GM10847 (cell line): ENCODE data around the gene CNKSR3.

Experiments used
- POLR2A ChIP-seq: IDR thresholded peaks from 2 replicates; pipeline ENCODE4 v1.6.1; 2011; ENCODE audit not compliant: insufficient read length; ENCODE audit errors: extremely low read depth

CNKSR3 gene

GRCh38 chr6:154406869-154407268 is 103.6 kb downstream of the CNKSR3 start:
- TF ChIP-seq POLR2A, result no peak

GRCh38 chr6:154406301-154406700 is 104.2 kb downstream of the CNKSR3 start:
- no peak for TF ChIP-seq POLR2A

- no peak for TF ChIP-seq POLR2A
Measured at GRCh38 chr6:154404791-154405400, 105.6 kb downstream of the CNKSR3 start.

- no peak for TF ChIP-seq POLR2A
Measured at GRCh38 chr6:154403788-154404187, 106.7 kb downstream of the CNKSR3 start.

- no peak for TF ChIP-seq POLR2A
Measured at GRCh38 chr6:154402081-154402780, 108.3 kb downstream of the CNKSR3 start.

- TF ChIP-seq POLR2A, result no peak
Measured at GRCh38 chr6:154399097-154399496, 111.4 kb downstream of the CNKSR3 start.

- TF ChIP-seq POLR2A, result no peak
Measured at GRCh38 chr6:154397491-154398195, 112.8 kb downstream of the CNKSR3 start.

GRCh38 chr6:154395878-154396277 is 114.6 kb downstream of the CNKSR3 start:
- no peak for TF ChIP-seq POLR2A

GRCh38 chr6:154395316-154395715 is 115.2 kb downstream of the CNKSR3 start:
- no peak for TF ChIP-seq POLR2A

GRCh38 chr6:154394571-154394970 is 115.9 kb downstream of the CNKSR3 start:
- no peak for TF ChIP-seq POLR2A

- TF ChIP-seq POLR2A, result no peak
Measured at GRCh38 chr6:154390034-154390433, 120.5 kb downstream of the CNKSR3 start.

- TF ChIP-seq POLR2A, result no peak
Measured at GRCh38 chr6:154388803-154389202, 121.7 kb downstream of the CNKSR3 start.

- no peak for TF ChIP-seq POLR2A
Measured at GRCh38 chr6:154386848-154387717, 123.4 kb downstream of the CNKSR3 start.

- TF ChIP-seq POLR2A, result no peak
Measured at GRCh38 chr6:154384191-154384590, 126.3 kb downstream of the CNKSR3 start.

- TF ChIP-seq POLR2A, result no peak
Measured at GRCh38 chr6:154383273-154383672, 127.2 kb downstream of the CNKSR3 start.
